Measurements from ENCODE around the gene JPH2. TPM values are rescaled to one million over a fixed set of nuclear protein-coding genes. Genes with fewer than 3 reads are reported as not detected.
"Not testable (repeated sequence)": the region's sequence is repeated elsewhere in the genome, so short reads cannot be mapped to it uniquely, and the experiment has no call there.

JPH2 gene
- total and polyA plus RNA-seq, 9 donors: 0.48 to 27.4 (median 3.0) TPM

- no peak for DNase-seq
- Histone ChIP-seq H3K4me1 (ENCODE audit: insufficient read depth) (no peaks in the 10 kb centered on the region), H3K27me3 (no peaks in the 10 kb centered on the region), H3K27ac (no peak overlapping the region), H3K4me3 (no peak overlapping the region), H3K9me3 (no peaks in the 10 kb centered on the region), H3K36me3 (no peaks in the 10 kb centered on the region)
- intact Hi-C loops (cut with DNase I): loop anchor here in 1 of 4 donors (10.0 kb wide), 1 partner anchor 1109 kb away; no protein-coding TSS in a partner anchor
- 90 to 96% (median 92%) methylated on average over 6 of the region's 6 CpGs for WGBS, 3 donors
- TF ChIP-seq CTCF (IDR thresholded peaks at IDR 0.05): no peak
- TF ChIP-seq POLR2A (IDR thresholded peaks at IDR 0.05): no peak
- TF ChIP-seq EP300 (IDR thresholded peaks at IDR 0.05): no peak
These were observed 46.5 kb upstream of the JPH2 start for GRCh38 chr20:44233436-44234016.

- intact Hi-C loops (cut with DNase I): loop anchor here in 1 of 4 donors (10.0 kb wide), 1 partner anchor 1108 kb away; no protein-coding TSS in a partner anchor
- H3K9me3 ChIP-seq; H3K27ac ChIP-seq; H3K36me3 ChIP-seq; H3K4me3 ChIP-seq; H3K4me1 ChIP-seq (ENCODE audit: insufficient read depth); H3K27me3 ChIP-seq; DNase-seq: not testable (repeated sequence)
- WGBS, 3 donors: 94 to 97% (median 96%) methylated on average over 4 of the region's 4 CpGs
These were observed 45.5 kb upstream of the JPH2 start for GRCh38 chr20:44232469-44232856.

- WGBS, 3 donors: 75 to 76% (median 76%) methylated on average over 10 of the region's 10 CpGs
- Histone ChIP-seq H3K36me3 (no peaks in the 10 kb centered on the region), H3K27me3 (no peaks in the 10 kb centered on the region), H3K4me1 (ENCODE audit: insufficient read depth) (no peaks in the 10 kb centered on the region), H3K27ac (no peak overlapping the region), H3K9me3 (no peaks in the 10 kb centered on the region), H3K4me3 (no peak overlapping the region)
- no peak for DNase-seq
- TF ChIP-seq CTCF (IDR thresholded peaks at IDR 0.05) (no peak), POLR2A (IDR thresholded peaks at IDR 0.05) (no peak), EP300 (IDR thresholded peaks at IDR 0.05) (no peak)
- intact Hi-C loops (cut with DNase I): loop anchor here in 1 of 4 donors (10.0 kb wide), 1 partner anchor 1107 kb away; no protein-coding TSS in a partner anchor
These were observed 44.9 kb upstream of the JPH2 start for GRCh38 chr20:44231713-44232468.

GRCh38 chr20:44231193-44231592 is 44.2 kb upstream of the JPH2 start:
- Histone ChIP-seq H3K9me3 (no peaks in the 10 kb centered on the region), H3K36me3 (no peaks in the 10 kb centered on the region), H3K4me1 (ENCODE audit: insufficient read depth) (no peaks in the 10 kb centered on the region), H3K27me3 (no peaks in the 10 kb centered on the region), H3K27ac (no peak overlapping the region), H3K4me3 (no peak overlapping the region)
- intact Hi-C loops (cut with DNase I): loop anchor here in 1 of 4 donors (10.0 kb wide), 1 partner anchor 1106 kb away; no protein-coding TSS in a partner anchor
- WGBS, 3 donors: 78 to 86% (median 82%) methylated on average over 7 of the region's 7 CpGs
- TF ChIP-seq POLR2A (IDR thresholded peaks at IDR 0.05) (no peak), EP300 (IDR thresholded peaks at IDR 0.05) (no peak), CTCF (IDR thresholded peaks at IDR 0.05) (no peak)
- DNase-seq: no peak
